KOPT-K1 (cell line): Measurements from ENCODE around the gene HDAC10.

ENCODE experiments used
- H3K27ac ChIP-seq: fragments of 200-600 bp; sonication (generic); 2 replicates; pipeline ENCODE4 v1.5.1; 2016; ENCODE audit warnings: antibody characterized with exemption, mild to moderate bottlenecking, low read depth, low read length; ENCODE audit not compliant: poor library complexity, severe bottlenecking
- H3K36me3 ChIP-seq: fragments of 200-600 bp; sonication (generic); 2 replicates; pipeline ENCODE4 v1.5.1; 2017; ENCODE audit warnings: antibody characterized with exemption, mild to moderate bottlenecking, low read length, moderate library complexity; ENCODE audit not compliant: insufficient read depth
- H3K9me3 ChIP-seq: fragments of 200-600 bp; sonication (generic); 2 replicates; pipeline ENCODE4 v1.5.1; 2017; ENCODE audit warnings: antibody characterized with exemption, low read length, mild to moderate bottlenecking; ENCODE audit not compliant: insufficient read depth, poor library complexity, severe bottlenecking

The HDAC10 gene

GRCh38 chr22:50247748-50248147 is 3.3 kb downstream of the HDAC10 start:
- Histone ChIP-seq H3K9me3 (no peaks in the 10 kb centered on the region), H3K36me3 (peaks cover 24% of the 10 kb centered on the region), H3K27ac (no peak overlapping the region)

- H3K36me3 ChIP-seq = peaks cover 24% of the 10 kb centered on the region
- no peak overlapping the region for H3K27ac ChIP-seq
- H3K9me3 ChIP-seq = no peaks in the 10 kb centered on the region
Observed at GRCh38 chr22:50246242-50247175, 4.6 kb downstream of the HDAC10 start.

- peak overlapping the region; percentile 82 for H3K27ac ChIP-seq
Observed at GRCh38 chr22:50245214-50246072, 5.6 kb downstream of the HDAC10 start.

GRCh38 chr22:50244420-50245213 is 6.4 kb downstream of the HDAC10 start, which contains the start of gene TUBGCP6:
TSS of gene TUBGCP6 (minus strand) at chr22:50245023. CDS start at chr22:50244459, 564 bp downstream.
- Histone ChIP-seq H3K36me3 (peaks cover 36% of the 10 kb centered on the region), H3K27ac (peak within 1 kb of the TSS; percentile 82), H3K9me3 (no peaks in the 10 kb centered on the region)

More at GRCh38 chr22:50245214-50246072, 5.6 kb downstream of the HDAC10 start:
- peaks cover 28% of the 10 kb centered on the region for H3K36me3 ChIP-seq
- no peaks in the 10 kb centered on the region for H3K9me3 ChIP-seq

- Histone ChIP-seq H3K9me3 (no peaks in the 10 kb centered on the region), H3K27ac (peak overlapping the region; percentile 82)
Observed at GRCh38 chr22:50243685-50244419, 7.2 kb downstream of the HDAC10 start.

GRCh38 chr22:50242406-50242949 is 8.6 kb downstream of the HDAC10 start:
- peaks cover 40% of the 10 kb centered on the region for H3K36me3 ChIP-seq
- no peaks in the 10 kb centered on the region for H3K9me3 ChIP-seq
- H3K27ac ChIP-seq = no peak overlapping the region

More at GRCh38 chr22:50243685-50244419, 7.2 kb downstream of the HDAC10 start:
- H3K36me3 ChIP-seq = peaks cover 44% of the 10 kb centered on the region

- peaks cover 37% of the 10 kb centered on the region for H3K36me3 ChIP-seq
- no peak overlapping the region for H3K27ac ChIP-seq
- no peaks in the 10 kb centered on the region for H3K9me3 ChIP-seq
Observed at GRCh38 chr22:50238755-50239154, 12.3 kb downstream of the HDAC10 start.

GRCh38 chr22:50236731-50237409 is 14.2 kb downstream of the HDAC10 start:
- Histone ChIP-seq H3K27ac (no peak overlapping the region), H3K9me3 (no peaks in the 10 kb centered on the region), H3K36me3 (peaks cover 46% of the 10 kb centered on the region)

GRCh38 chr22:50233223-50233622 is 17.8 kb downstream of the HDAC10 start:
- peaks cover 42% of the 10 kb centered on the region; the same call in 1 of the 2 replicates for H3K36me3 ChIP-seq

GRCh38 chr22:50232481-50233151 is 18.4 kb downstream of the HDAC10 start:
- no peak overlapping the region for H3K27ac ChIP-seq
- H3K36me3 ChIP-seq = peaks cover 42% of the 10 kb centered on the region; the same call in 1 of the 2 replicates
- no peaks in the 10 kb centered on the region for H3K9me3 ChIP-seq

More at GRCh38 chr22:50233223-50233622, 17.8 kb downstream of the HDAC10 start:
- H3K9me3 ChIP-seq = no peaks in the 10 kb centered on the region
- no peak overlapping the region for H3K27ac ChIP-seq

- Histone ChIP-seq H3K9me3 (no peaks in the 10 kb centered on the region), H3K36me3 (peaks cover 56% of the 10 kb centered on the region), H3K27ac (no peak overlapping the region)
Observed at GRCh38 chr22:50229370-50229769, 21.7 kb downstream of the HDAC10 start.

GRCh38 chr22:50228366-50228765 is 22.7 kb downstream of the HDAC10 start:
- H3K27ac ChIP-seq = no peak overlapping the region
- H3K9me3 ChIP-seq = no peaks in the 10 kb centered on the region
- H3K36me3 ChIP-seq = peaks cover 65% of the 10 kb centered on the region
